ENCODE results near the gene SYT9. TPM values are rescaled to one million over a fixed set of nuclear protein-coding genes. Genes with fewer than 3 reads are reported as not detected.

Gene SYT9
- total RNA-seq, 2 donors from 2014 or later = 0.05 to 0.07 TPM

DNA sequence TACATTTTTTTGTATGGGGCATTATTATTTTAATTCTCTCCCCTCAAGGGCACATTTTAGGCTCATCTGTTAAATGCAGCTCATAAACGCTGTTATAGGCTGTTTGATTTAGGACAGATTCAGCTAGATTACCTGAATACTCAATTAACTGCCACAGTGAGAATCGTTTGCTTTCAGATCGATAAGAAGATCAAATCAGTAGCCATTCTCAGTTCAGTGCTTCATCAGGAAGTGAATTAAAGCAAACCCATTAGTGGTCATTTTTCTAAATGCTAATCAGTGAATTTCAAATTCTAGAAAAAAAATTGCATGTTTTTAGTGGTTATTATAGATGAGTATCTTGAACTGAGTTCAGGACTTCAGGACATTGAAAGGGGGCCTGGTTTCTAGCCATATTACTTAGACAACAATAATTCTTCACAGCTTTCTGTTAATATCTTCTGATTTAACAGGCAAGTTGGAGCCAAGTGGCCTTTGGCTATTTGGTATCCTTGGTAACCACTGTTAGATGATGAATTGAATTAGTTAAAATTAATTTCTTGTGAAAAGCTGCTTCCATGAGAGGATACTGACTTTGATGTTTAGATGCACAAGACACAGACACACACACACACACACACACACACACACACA lies 18.6 kb downstream of the SYT9 start:
- Histone ChIP-seq H3K4me1 (no peaks in the 10 kb centered on the region), H3K4me3 (no peak overlapping the region), H3K27ac (no peak overlapping the region), H3K27me3 (no peaks in the 10 kb centered on the region), H3K36me3 (no peaks in the 10 kb centered on the region), H3K9ac (ENCODE audit: low read depth in 2 of 2, low read length in 2 of 2) (no peak overlapping the region), H3K9me3 (no peaks in the 10 kb centered on the region)
- DNase-seq = no peak
- intact Hi-C loops (cut with DNase I) = no loop called here
- TF ChIP-seq, protein P1, sequence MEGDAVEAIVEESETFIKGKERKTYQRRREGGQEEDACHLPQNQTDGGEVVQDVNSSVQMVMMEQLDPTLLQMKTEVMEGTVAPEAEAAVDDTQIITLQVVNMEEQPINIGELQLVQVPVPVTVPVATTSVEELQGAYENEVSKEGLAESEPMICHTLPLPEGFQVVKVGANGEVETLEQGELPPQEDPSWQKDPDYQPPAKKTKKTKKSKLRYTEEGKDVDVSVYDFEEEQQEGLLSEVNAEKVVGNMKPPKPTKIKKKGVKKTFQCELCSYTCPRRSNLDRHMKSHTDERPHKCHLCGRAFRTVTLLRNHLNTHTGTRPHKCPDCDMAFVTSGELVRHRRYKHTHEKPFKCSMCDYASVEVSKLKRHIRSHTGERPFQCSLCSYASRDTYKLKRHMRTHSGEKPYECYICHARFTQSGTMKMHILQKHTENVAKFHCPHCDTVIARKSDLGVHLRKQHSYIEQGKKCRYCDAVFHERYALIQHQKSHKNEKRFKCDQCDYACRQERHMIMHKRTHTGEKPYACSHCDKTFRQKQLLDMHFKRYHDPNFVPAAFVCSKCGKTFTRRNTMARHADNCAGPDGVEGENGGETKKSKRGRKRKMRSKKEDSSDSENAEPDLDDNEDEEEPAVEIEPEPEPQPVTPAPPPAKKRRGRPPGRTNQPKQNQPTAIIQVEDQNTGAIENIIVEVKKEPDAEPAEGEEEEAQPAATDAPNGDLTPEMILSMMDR (IDR thresholded peaks at IDR 0.05) = no peak

DNA sequence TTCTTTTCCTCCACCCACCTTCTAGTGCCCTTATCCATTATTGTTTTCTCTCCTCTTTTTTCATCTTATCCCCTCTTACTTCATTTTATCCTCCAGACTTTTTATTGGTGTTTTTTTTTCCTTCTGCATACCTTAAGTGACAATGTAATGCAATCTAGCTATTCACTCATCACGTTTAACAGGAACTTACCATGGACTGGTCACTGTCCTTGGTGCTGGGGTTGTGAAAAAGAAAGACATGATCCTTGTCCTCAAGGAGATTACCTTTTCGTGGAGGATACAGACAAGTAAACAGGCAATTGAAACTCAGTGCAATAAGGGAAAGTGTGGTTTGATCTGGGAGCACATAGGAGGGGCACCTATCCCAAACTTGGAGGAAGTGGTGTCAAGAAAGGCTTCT lies 20.7 kb downstream of the SYT9 start:
- Histone ChIP-seq H3K36me3 (no peaks in the 10 kb centered on the region), H3K27me3 (no peaks in the 10 kb centered on the region), H3K9me3 (no peaks in the 10 kb centered on the region), H3K4me1 (no peaks in the 10 kb centered on the region), H3K9ac (ENCODE audit: low read depth in 2 of 2, low read length in 2 of 2) (no peak overlapping the region), H3K4me3 (no peak overlapping the region), H3K27ac (no peak overlapping the region)
- intact Hi-C loops (cut with DNase I) = no loop called here
- TF ChIP-seq, protein P1 (IDR thresholded peaks at IDR 0.05) = no peak
- no peak for DNase-seq

DNA sequence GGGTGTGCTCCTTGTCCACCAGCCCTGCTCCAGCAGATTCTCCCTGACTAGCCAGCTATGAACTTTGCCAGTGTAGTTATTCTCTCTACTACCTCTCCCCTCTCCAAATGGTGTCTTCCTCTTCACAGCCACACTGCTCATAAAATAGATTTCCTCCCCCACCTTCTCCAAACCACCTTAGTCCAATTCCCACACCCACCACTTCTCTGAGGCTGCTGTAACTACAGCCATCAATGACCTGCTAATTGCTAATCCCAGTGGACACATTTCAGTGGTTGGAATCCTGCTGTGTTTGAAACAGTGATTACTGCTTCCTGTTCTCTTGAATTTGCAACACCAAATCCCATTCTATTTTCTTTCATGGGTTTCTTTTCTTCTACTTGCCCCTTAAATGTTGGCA lies 23.4 kb downstream of the SYT9 start:
- H3K36me3 ChIP-seq = no peaks in the 10 kb centered on the region
- no peaks in the 10 kb centered on the region for H3K27me3 ChIP-seq
- H3K9ac ChIP-seq (ENCODE audit: low read depth in 2 of 2, low read length in 2 of 2) = no peak overlapping the region
- DNase-seq = no peak
- no peaks in the 10 kb centered on the region for H3K9me3 ChIP-seq
- no peaks in the 10 kb centered on the region for H3K4me1 ChIP-seq
- no peak overlapping the region for H3K27ac ChIP-seq
- TF ChIP-seq, protein P1 (IDR thresholded peaks at IDR 0.05) = no peak
- intact Hi-C loops (cut with DNase I) = no loop called here
- no peak overlapping the region for H3K4me3 ChIP-seq

DNA sequence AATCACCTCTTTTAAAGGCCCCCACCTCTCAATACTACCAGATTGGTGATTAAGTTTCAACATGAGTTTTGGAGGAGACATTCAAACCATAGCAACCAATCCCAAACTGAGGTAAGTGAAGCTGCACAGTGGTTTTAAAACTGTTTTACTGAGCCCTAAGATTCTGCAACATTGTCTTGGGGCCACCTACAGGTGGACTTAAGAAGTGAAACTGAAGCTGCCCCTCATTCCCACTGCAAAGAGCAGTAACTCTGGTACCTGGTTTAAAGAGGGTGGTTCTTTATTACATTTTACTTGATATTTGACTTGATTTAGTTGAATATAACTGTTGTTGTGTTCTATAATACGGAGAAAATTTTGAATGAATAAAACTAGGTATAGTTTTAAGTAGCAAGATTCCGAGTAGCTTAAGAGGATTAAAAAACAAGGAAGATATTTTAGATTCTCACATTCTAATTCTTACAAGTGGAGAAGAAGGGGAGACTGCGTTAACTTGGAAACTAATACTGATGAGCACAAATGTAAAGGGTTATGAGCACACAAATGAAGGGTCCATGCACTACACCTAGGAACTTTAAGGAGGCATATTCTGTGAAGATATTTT lies 26.7 kb downstream of the SYT9 start:
- TF ChIP-seq, protein P1 (IDR thresholded peaks at IDR 0.05) = peak; percentile 43
- Histone ChIP-seq H3K4me3 (no peak overlapping the region), H3K9ac (ENCODE audit: low read depth in 2 of 2, low read length in 2 of 2) (no peak overlapping the region), H3K36me3 (no peaks in the 10 kb centered on the region), H3K9me3 (no peaks in the 10 kb centered on the region), H3K4me1 (no peaks in the 10 kb centered on the region), H3K27ac (no peak overlapping the region), H3K27me3 (no peaks in the 10 kb centered on the region)
- no peak for DNase-seq
- intact Hi-C loops (cut with DNase I) = no loop called here

DNA sequence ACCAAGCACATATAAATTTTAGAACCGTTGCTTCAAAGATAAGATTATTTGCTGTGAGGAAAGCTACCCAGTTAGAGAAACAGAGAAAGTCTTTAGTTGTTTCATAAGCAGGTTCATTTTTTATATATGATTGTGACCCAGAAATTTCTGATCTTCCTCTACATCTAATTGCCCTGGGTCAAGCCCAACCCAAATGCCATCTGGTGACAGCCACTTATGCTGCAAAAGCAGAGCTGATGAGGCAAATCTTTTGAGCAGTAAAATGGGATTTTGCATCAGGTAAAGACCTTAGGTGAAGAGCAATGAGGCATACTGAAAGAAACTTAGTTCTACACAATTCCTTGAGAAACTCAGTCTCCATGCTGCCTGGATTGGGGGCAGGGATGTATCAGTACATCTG lies 28.0 kb downstream of the SYT9 start:
- H3K27me3 ChIP-seq = no peaks in the 10 kb centered on the region
- no peak overlapping the region for H3K27ac ChIP-seq
- H3K36me3 ChIP-seq = no peaks in the 10 kb centered on the region
- intact Hi-C loops (cut with DNase I) = no loop called here
- H3K4me3 ChIP-seq = no peak overlapping the region
- TF ChIP-seq, protein P1 (IDR thresholded peaks at IDR 0.05) = no peak
- H3K4me1 ChIP-seq = no peaks in the 10 kb centered on the region
- no peaks in the 10 kb centered on the region for H3K9me3 ChIP-seq
- H3K9ac ChIP-seq (ENCODE audit: low read depth in 2 of 2, low read length in 2 of 2) = no peak overlapping the region
- no peak for DNase-seq

Data from colonic mucosa (tissue), 4 donors.